ENCODE measurements around the gene NCR3LG1. TPM values are rescaled to one million over a fixed set of nuclear protein-coding genes. Genes with fewer than 3 reads are reported as not detected.

The NCR3LG1 gene
- total and polyA plus RNA-seq, 2 of the 4 experiments (the other 2 are of a cell fraction), result 1.7 to 4.1 TPM

DNA sequence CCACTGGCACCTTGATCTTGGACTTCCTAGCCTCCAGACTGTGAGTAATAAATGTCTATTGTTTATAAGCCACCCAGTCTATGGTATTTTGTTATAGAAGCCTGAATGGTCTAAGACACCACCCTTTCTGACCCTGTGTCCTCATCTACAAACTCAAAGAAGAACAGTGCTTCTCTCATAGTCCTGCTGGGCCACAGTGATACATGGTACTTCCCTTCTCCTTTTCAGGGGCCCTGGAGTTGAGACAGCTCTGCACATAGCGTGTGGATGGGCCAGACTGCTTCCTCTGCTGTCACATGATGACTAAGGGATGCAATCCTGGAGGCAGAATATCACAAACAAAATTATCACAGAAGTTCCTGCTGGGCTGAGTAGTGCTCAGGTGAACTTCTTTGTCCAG is 31.9 kb downstream of the NCR3LG1 start:
- H3K9me1 ChIP-seq (ENCODE audit: insufficient read depth, low read length), result peaks cover 22% of the 10 kb centered on the region
- no peak overlapping the region for H2AK9ac ChIP-seq (replicated peaks; ENCODE audit: low read depth, low read length, poor library complexity)
- no CpG with 5 or more reads among the region's 1 CpG for WGBS, 2 experiments (ENCODE audit: extremely low coverage in 2 of 2, insufficient read length in 1 of 2)
- CTCF ChIA-PET, result interaction anchor here (0.6 to 2.5 kb wide), 9 partner anchors 17 to 252 kb away, joined by 3 to 16 read pairs (median 3); no protein-coding TSS in a partner anchor
- ATAC-seq (ENCODE audit: low read depth) (peak; percentile 42), DNase-seq (peak; percentile 45)
- no peaks in the 10 kb centered on the region for H4K20me1 ChIP-seq (ENCODE audit: insufficient read depth, low read length)
- H2AFZ ChIP-seq (replicated peaks; ENCODE audit: low read length, poor library complexity), result peak overlapping the region; percentile 67
- intact Hi-C loops (cut with micrococcal nuclease) (no loop called here), dilution Hi-C loops (cut with HindIII; ENCODE audit: low sequenced_read_pairs, unreplicated experiment) (no loop called here), in situ Hi-C loops (cut with MboI; ENCODE audit: low sequenced_read_pairs) (loop anchor here (5.0 kb wide), 1 partner anchor 119 kb away; no protein-coding TSS in a partner anchor)
- peaks cover 11% of the 10 kb centered on the region for H3K4me1 ChIP-seq (ENCODE audit: control insufficient read depth, insufficient read depth, low read length)
- H3K4me2 ChIP-seq (ENCODE audit: low read depth, low read length), result no peak overlapping the region
- no peak overlapping the region for H3K4ac ChIP-seq (ENCODE audit: low read depth, low read length)
- no peak overlapping the region for H3K4me3 ChIP-seq (ENCODE audit: insufficient read depth, low read depth, low read length)
- no peak overlapping the region for H3K18ac ChIP-seq (ENCODE audit: low read depth, low read length)
- no peak overlapping the region for H2BK15ac ChIP-seq (ENCODE audit: low read depth, low read length)
- H4K91ac ChIP-seq (ENCODE audit: insufficient read depth, low read depth, low read length), result no peak overlapping the region
- no peak overlapping the region for H3K23ac ChIP-seq (ENCODE audit: low read depth, low read length)
- H3K56ac ChIP-seq (ENCODE audit: extremely low read depth, insufficient read depth, low read length), result no peak overlapping the region
- no peak overlapping the region for H3K9ac ChIP-seq (ENCODE audit: low read depth, low read length)
- H2BK5ac ChIP-seq (ENCODE audit: low read depth, low read length, poor library complexity, severe bottlenecking), result no peak overlapping the region
- no peak overlapping the region for H2AK5ac ChIP-seq (ENCODE audit: low read depth, low read length)
- no peak overlapping the region for H2BK20ac ChIP-seq (ENCODE audit: low read depth, low read length)
- no peak overlapping the region for H2BK120ac ChIP-seq (ENCODE audit: low read depth, low read length)
- H3K79me1 ChIP-seq (ENCODE audit: low read depth in 1 of 2, low read length in 2 of 2), result no peaks in the 10 kb centered on the region
- H3K27me3 ChIP-seq (ENCODE audit: control insufficient read depth, insufficient read depth, low read length), result no peaks in the 10 kb centered on the region; the same call in 1 of the 2 replicates
- no peaks in the 10 kb centered on the region for H3K36me3 ChIP-seq (ENCODE audit: control insufficient read depth, insufficient read depth, low read length)
- H3K27ac ChIP-seq (ENCODE audit: insufficient read depth, low read length), result no peak overlapping the region
- POLR2A ChIA-PET (ENCODE audit: unreplicated experiment), result no interaction called here
- peak; percentile 8; the same call in 1 of the 2 replicates for TF ChIP-seq NFE2L2 (IDR thresholded peaks at IDR 0.05; ENCODE audit: low read depth, low read length)
- no peak for TF ChIP-seq FOS (IDR thresholded peaks at IDR 0.05; ENCODE audit: low read depth, low read length)
- BruUV-seq (replicated peaks), result no TSS peak
- H3K14ac ChIP-seq (replicated peaks; ENCODE audit: low read depth, low read length), result no peak overlapping the region
- H4K5ac ChIP-seq (ENCODE audit: low read depth, low read length), result no peak overlapping the region
- H3K9me3 ChIP-seq (ENCODE audit: control insufficient read depth, insufficient read depth, low read length), result no peaks in the 10 kb centered on the region
- H4K8ac ChIP-seq (ENCODE audit: low read depth in 2 of 2, low read length in 2 of 2), result no peak overlapping the region
